ENCODE measurements around the gene LRRC3B. TPM values are rescaled to one million over a fixed set of nuclear protein-coding genes. Genes with fewer than 3 reads are reported as not detected.
"Not testable (repeated sequence)": the region's sequence is repeated elsewhere in the genome, so short reads cannot be mapped to it uniquely, and the experiment has no call there.

The LRRC3B gene
- total and polyA plus RNA-seq, 2 donors from 2014 or later = 0.19 TPM; not detected in 1

GRCh38 chr3:26591926-26592325, 30.6 kb upstream of the LRRC3B start:
- no peak overlapping the region for H3K9ac ChIP-seq (ENCODE audit: low read length in 3 of 3)
- TF ChIP-seq CTCF (IDR thresholded peaks at IDR 0.05; ENCODE audit: borderline replicate concordance, extremely low read depth, insufficient read depth) = no peak

DNA sequence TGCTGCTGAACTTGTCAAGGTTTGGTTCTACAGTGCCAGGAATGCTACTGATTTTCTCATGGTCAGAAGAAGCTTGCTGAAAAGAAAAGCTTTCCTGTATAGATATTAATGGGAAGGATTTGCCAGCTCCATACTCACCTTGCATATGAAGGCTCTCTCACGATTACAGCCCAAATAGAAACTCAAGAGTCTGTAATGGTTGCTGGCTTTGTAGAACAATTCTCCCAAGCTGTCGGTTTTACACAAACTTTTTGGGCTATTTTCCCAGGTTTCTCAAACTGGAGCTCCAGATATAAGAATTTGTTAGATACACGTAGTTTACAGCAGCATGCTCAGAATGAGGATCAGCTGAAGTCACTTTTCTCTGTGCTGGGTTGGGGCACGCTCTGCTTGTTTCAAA, 30.1 kb upstream of the LRRC3B start:
- H3K36me3 ChIP-seq (ENCODE audit: control insufficient read depth in 2 of 3, insufficient read depth in 3 of 3, low read length in 3 of 3) = no peaks in the 10 kb centered on the region
- no peaks in the 10 kb centered on the region for H3K27me3 ChIP-seq (ENCODE audit: control insufficient read depth, insufficient read depth, low read length)
- no peak overlapping the region for H3K9ac ChIP-seq (ENCODE audit: low read length in 3 of 3)
- H3K9me3 ChIP-seq (ENCODE audit: control insufficient read depth in 2 of 3, insufficient read depth in 1 of 3, low read length in 3 of 3) = no peaks in the 10 kb centered on the region
- no peak for TF ChIP-seq CTCF (IDR thresholded peaks at IDR 0.05; ENCODE audit: borderline replicate concordance, extremely low read depth, insufficient read depth)
- no peak for DNase-seq
- no peaks in the 10 kb centered on the region for H3K4me1 ChIP-seq (ENCODE audit: control insufficient read depth in 2 of 3, insufficient read depth in 2 of 3, low read depth in 1 of 3, low read length in 3 of 3)
- H3K27ac ChIP-seq (ENCODE audit: low read depth in 2 of 2, low read length in 2 of 2) = no peak overlapping the region
- intact Hi-C loops (cut with DNase I) = no loop called here
- H3K4me3 ChIP-seq (ENCODE audit: low read length in 3 of 3) = no peak overlapping the region
- no peak for FAIRE-seq

More at GRCh38 chr3:26591926-26592325, 30.6 kb upstream of the LRRC3B start:
- Histone ChIP-seq H3K4me1 (ENCODE audit: control insufficient read depth in 2 of 3, insufficient read depth in 2 of 3, low read depth in 1 of 3, low read length in 3 of 3) (no peaks in the 10 kb centered on the region), H3K4me3 (ENCODE audit: low read length in 3 of 3) (no peak overlapping the region), H3K9me3 (ENCODE audit: control insufficient read depth in 2 of 3, insufficient read depth in 1 of 3, low read length in 3 of 3) (no peaks in the 10 kb centered on the region), H3K36me3 (ENCODE audit: control insufficient read depth in 2 of 3, insufficient read depth in 3 of 3, low read length in 3 of 3) (no peaks in the 10 kb centered on the region), H3K27ac (ENCODE audit: low read depth in 2 of 2, low read length in 2 of 2) (no peak overlapping the region), H3K27me3 (ENCODE audit: control insufficient read depth, insufficient read depth, low read length) (no peaks in the 10 kb centered on the region)
- DNase-seq = no peak
- intact Hi-C loops (cut with DNase I) = no loop called here
- FAIRE-seq = no peak

GRCh38 chr3:26596335-26596734, 26.2 kb upstream of the LRRC3B start:
- H3K36me3 ChIP-seq (ENCODE audit: control insufficient read depth in 2 of 3, insufficient read depth in 3 of 3, low read length in 3 of 3) = no peaks in the 10 kb centered on the region
- H3K9me3 ChIP-seq (ENCODE audit: control insufficient read depth in 2 of 3, insufficient read depth in 1 of 3, low read length in 3 of 3) = no peaks in the 10 kb centered on the region
- H3K9ac ChIP-seq (ENCODE audit: low read length in 3 of 3) = no peak overlapping the region
- intact Hi-C loops (cut with DNase I) = no loop called here
- FAIRE-seq (no peak), DNase-seq (no peak)
- no peaks in the 10 kb centered on the region for H3K4me1 ChIP-seq (ENCODE audit: control insufficient read depth in 2 of 3, insufficient read depth in 2 of 3, low read depth in 1 of 3, low read length in 3 of 3)
- no peak overlapping the region for H3K4me3 ChIP-seq (ENCODE audit: low read length in 3 of 3)
- TF ChIP-seq CTCF (IDR thresholded peaks at IDR 0.05; ENCODE audit: borderline replicate concordance, extremely low read depth, insufficient read depth) = no peak
- no peak overlapping the region for H3K27ac ChIP-seq (ENCODE audit: low read depth in 2 of 2, low read length in 2 of 2)
- H3K27me3 ChIP-seq (ENCODE audit: control insufficient read depth, insufficient read depth, low read length) = no peaks in the 10 kb centered on the region

DNA sequence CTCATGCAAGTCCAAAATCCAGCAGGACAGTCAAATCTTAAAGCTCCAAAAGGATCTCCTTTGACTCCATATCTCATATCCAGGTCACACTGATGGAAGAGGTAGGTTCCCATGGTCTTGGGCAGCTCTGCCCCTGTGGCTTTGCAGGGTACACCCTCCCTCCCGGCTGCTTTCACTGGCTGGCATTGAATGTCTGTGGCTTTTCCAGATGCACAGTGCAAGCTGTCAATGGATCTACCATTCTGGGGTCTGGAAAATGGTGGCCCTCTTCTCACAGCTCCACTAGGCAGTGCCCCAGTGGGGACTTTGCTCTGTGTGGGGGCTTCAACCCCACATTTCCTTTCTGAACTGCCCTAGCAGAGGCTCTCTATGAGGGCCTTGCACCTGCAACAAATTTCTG, 19.3 kb upstream of the LRRC3B start:
- H3K4me3 ChIP-seq (ENCODE audit: low read length in 3 of 3); H3K9ac ChIP-seq (ENCODE audit: low read length in 3 of 3); H3K4me1 ChIP-seq (ENCODE audit: control insufficient read depth in 2 of 3, insufficient read depth in 2 of 3, low read depth in 1 of 3, low read length in 3 of 3); DNase-seq; H3K27me3 ChIP-seq (ENCODE audit: control insufficient read depth, insufficient read depth, low read length); H3K27ac ChIP-seq (ENCODE audit: low read depth in 2 of 2, low read length in 2 of 2); H3K36me3 ChIP-seq (ENCODE audit: control insufficient read depth in 2 of 3, insufficient read depth in 3 of 3, low read length in 3 of 3); FAIRE-seq; intact Hi-C loops (cut with DNase I); H3K9me3 ChIP-seq (ENCODE audit: control insufficient read depth in 2 of 3, insufficient read depth in 1 of 3, low read length in 3 of 3): not testable (repeated sequence)

DNA sequence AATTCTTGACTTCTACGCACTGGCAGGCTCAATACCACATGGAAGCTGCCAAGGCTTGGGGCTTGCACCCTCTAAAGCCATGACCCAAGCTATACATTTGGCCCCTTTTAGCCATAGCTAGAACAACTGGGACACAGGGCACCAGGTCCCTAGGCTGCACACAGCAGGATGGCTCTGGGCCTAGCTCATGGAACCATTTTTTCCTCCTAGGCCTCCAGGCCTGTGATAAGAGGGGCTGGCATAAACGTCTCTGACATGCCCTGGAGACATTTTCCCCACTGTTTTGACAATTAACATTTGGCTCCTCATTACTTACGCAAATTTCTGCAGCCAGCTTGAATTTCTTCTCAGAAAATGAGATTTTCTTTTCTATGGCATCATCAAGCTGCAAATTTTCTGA, 18.8 kb upstream of the LRRC3B start:
- H3K9me3 ChIP-seq (ENCODE audit: control insufficient read depth in 2 of 3, insufficient read depth in 1 of 3, low read length in 3 of 3); FAIRE-seq; H3K4me3 ChIP-seq (ENCODE audit: low read length in 3 of 3); DNase-seq; H3K27me3 ChIP-seq (ENCODE audit: control insufficient read depth, insufficient read depth, low read length); H3K4me1 ChIP-seq (ENCODE audit: control insufficient read depth in 2 of 3, insufficient read depth in 2 of 3, low read depth in 1 of 3, low read length in 3 of 3); H3K27ac ChIP-seq (ENCODE audit: low read depth in 2 of 2, low read length in 2 of 2); H3K36me3 ChIP-seq (ENCODE audit: control insufficient read depth in 2 of 3, insufficient read depth in 3 of 3, low read length in 3 of 3); intact Hi-C loops (cut with DNase I); H3K9ac ChIP-seq (ENCODE audit: low read length in 3 of 3): not testable (repeated sequence)

Data from kidney (tissue), 14 donors.